K562 (cell line): ENCODE results near the gene CLEC17A. TPM values are rescaled to one million over a fixed set of nuclear protein-coding genes. Genes with fewer than 3 reads are reported as not detected.

Experiments used
- ASH1L ChIP-seq: fragments of 450-650 bp; IDR thresholded peaks from 2 replicates; pipeline ENCODE4 v1.6.1; 2018; ENCODE audit warnings: borderline replicate concordance, mild to moderate bottlenecking, low read depth; ENCODE audit not compliant: partially characterized antibody
- BMI1 ChIP-seq: fragments of 150-350 bp; IDR thresholded peaks from 2 replicates; pipeline ENCODE4 v1.6.1; 2014; ENCODE audit warnings: low read length
- CHD2 ChIP-seq: IDR thresholded peaks from 2 replicates; pipeline ENCODE4 v1.6.1; 2011; ENCODE audit warnings: low read depth, low read length
- COPS2 ChIP-seq: fragments of 450-650 bp; conservative IDR thresholded peaks from 2 replicates; pipeline ENCODE4 v1.6.1; 2016; ENCODE audit warnings: mild to moderate bottlenecking, moderate library complexity
- MBD2 ChIP-seq: sonication (generic); IDR thresholded peaks from 2 replicates; pipeline ENCODE4 v1.6.1; 2016; ENCODE audit warnings: low read depth, borderline replicate concordance
- NFE2 ChIP-seq: IDR thresholded peaks from 2 replicates; pipeline ENCODE4 v1.6.1; 2014; ENCODE audit warnings: antibody characterized with exemption, low read depth
- NFYB ChIP-seq: IDR thresholded peaks from 2 replicates; pipeline ENCODE4 v1.6.1; 2011; ENCODE audit warnings: mild to moderate bottlenecking, moderate library complexity; ENCODE audit not compliant: insufficient read length; ENCODE audit errors: extremely low read depth
- RNF2 ChIP-seq: sonication (generic); IDR thresholded peaks from 2 replicates; pipeline ENCODE4 v1.6.1; 2016
- SNRNP70 ChIP-seq: fragments of 200-400 bp; formaldehyde crosslinking; optimal IDR thresholded peaks from 2 replicates; pipeline ENCODE3; 2017; ENCODE audit warnings: low read depth, low read length
- SRF ChIP-seq, 2 experiments: fragments of 250-450, 450-650 bp in 1 of 2; sonication (Bioruptor Pico) in 1 of 2; sonication (generic) in 1 of 2; formaldehyde crosslinking; IDR thresholded peaks; 2 replicates each; pipeline versions ENCODE4 v1.5.0 to v1.5.1; 2020 to 2022; ENCODE audit warnings: mild to moderate bottlenecking in 1 of 2, missing genetic modification reagents in 1 of 2
- TAF9B ChIP-seq: fragments of 450-650 bp; IDR thresholded peaks from 2 replicates; pipeline ENCODE4 v1.6.1; 2018; ENCODE audit warnings: mild to moderate bottlenecking; ENCODE audit not compliant: partially characterized antibody
- WHSC1 ChIP-seq: IDR thresholded peaks from one replicate; pipeline ENCODE4 v1.6.1; 2012; ENCODE audit warnings: low read length, control low read depth, inconsistent platforms
- ZNF24 ChIP-seq: fragments of 450-650 bp; IDR thresholded peaks from 2 replicates; pipeline ENCODE4 v1.6.1; 2016
- ZNF445 ChIP-seq: fragments of 250-450 bp; sonication (Bioruptor Pico); IDR thresholded peaks from 2 replicates; pipeline ENCODE4 v1.4.0; 2020; ENCODE audit warnings: low read depth, mild to moderate bottlenecking, moderate library complexity
- ZNF717 ChIP-seq: fragments of 250-450 bp; sonication (Bioruptor Pico); IDR thresholded peaks from 2 replicates; pipeline ENCODE4 v1.5.0; 2021
- polyA plus RNA-seq, 8 experiments: library from polyadenylated mRNA; depleted of rRNA in 4 of 8; stranded (reverse) in 5 of 8; unstranded in 3 of 8; fragments of >200 nt; fragmentation: Nextera tagmentation in 2 of 8; fragmentation: Illumina TruSeq in 1 of 8; extraction: Ambion mirVana in 2 of 8; extraction: Trizol in 1 of 8; gene quantifications; 2 replicates each; pipeline versions ENCODE4 v1.2.1 to v1.2.3, GENCODE V29; 2011 to 2014; ENCODE audit warnings: inconsistent platforms in 1 of 8, missing spikeins in 1 of 8
- total RNA-seq, 7 experiments: library from RNA; depleted of rRNA in 6 of 7; stranded (reverse); fragments of >200 nt in 6 of 7; fragmentation: Illumina TruSeq in 2 of 7; extraction: Trizol in 2 of 7; gene quantifications; 2 replicates each; pipeline versions ENCODE4 v1.2.1 to v1.2.3, GENCODE V29; 2011 to 2021; ENCODE audit warnings: low replicate concordance in 1 of 7
- TF ChIP-seq, protein P1 (sequence below): fragments of 250-450 bp; sonication (Bioruptor Pico); IDR thresholded peaks from 2 replicates; pipeline ENCODE4 v1.4.0; 2020; ENCODE audit warnings: mild to moderate bottlenecking
- TF ChIP-seq, protein P2 (sequence below): IDR thresholded peaks from 3 replicates; pipeline ENCODE4 v1.6.1; 2011; ENCODE audit warnings: borderline replicate concordance, mild to moderate bottlenecking; ENCODE audit not compliant: insufficient read length, insufficient read depth
- TF ChIP-seq, protein P3 (sequence below): fragments of 200-400 bp; formaldehyde crosslinking; IDR thresholded peaks from 2 replicates; pipeline ENCODE4 v1.6.1; 2017; ENCODE audit warnings: mild to moderate bottlenecking, low read depth, low read length, moderate library complexity
- TF ChIP-seq, protein P4 (sequence below): fragments of 250-450 bp; sonication (Bioruptor Pico); IDR thresholded peaks from 2 replicates; pipeline ENCODE4 v1.8.0; 2022; ENCODE audit warnings: inconsistent platforms

Gene CLEC17A
- total and polyA plus RNA-seq, 9 of the 15 experiments (the other 6 are each of a cell fraction or from before 2014, with no cell fraction given), result 0.03 TPM; not detected in 8

- TF ChIP-seq WHSC1, result no peak
- TF ChIP-seq ZNF445 (CRISPR knock-in tag), result no peak
- peak; percentile 19; the same call in 1 of the 2 replicates for TF ChIP-seq NFE2
- no peak for TF ChIP-seq ASH1L
- TF ChIP-seq ZNF717 (CRISPR knock-in tag), result no peak
- TF ChIP-seq SNRNP70, result no peak
- TF ChIP-seq NFYB, result no peak
- TF ChIP-seq CHD2, result peak; percentile 30; the same call in 1 of the 2 replicates
- TF ChIP-seq, protein P1, sequence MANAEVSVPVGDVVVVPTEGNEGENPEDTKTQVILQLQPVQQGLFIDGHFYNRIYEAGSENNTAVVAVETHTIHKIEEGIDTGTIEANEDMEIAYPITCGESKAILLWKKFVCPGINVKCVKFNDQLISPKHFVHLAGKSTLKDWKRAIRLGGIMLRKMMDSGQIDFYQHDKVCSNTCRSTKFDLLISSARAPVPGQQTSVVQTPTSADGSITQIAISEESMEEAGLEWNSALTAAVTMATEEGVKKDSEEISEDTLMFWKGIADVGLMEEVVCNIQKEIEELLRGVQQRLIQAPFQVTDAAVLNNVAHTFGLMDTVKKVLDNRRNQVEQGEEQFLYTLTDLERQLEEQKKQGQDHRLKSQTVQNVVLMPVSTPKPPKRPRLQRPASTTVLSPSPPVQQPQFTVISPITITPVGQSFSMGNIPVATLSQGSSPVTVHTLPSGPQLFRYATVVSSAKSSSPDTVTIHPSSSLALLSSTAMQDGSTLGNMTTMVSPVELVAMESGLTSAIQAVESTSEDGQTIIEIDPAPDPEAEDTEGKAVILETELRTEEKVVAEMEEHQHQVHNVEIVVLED (CRISPR knock-in tag), result no peak
- TF ChIP-seq, protein P2, sequence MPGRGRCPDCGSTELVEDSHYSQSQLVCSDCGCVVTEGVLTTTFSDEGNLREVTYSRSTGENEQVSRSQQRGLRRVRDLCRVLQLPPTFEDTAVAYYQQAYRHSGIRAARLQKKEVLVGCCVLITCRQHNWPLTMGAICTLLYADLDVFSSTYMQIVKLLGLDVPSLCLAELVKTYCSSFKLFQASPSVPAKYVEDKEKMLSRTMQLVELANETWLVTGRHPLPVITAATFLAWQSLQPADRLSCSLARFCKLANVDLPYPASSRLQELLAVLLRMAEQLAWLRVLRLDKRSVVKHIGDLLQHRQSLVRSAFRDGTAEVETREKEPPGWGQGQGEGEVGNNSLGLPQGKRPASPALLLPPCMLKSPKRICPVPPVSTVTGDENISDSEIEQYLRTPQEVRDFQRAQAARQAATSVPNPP, result no peak
- no peak for TF ChIP-seq BMI1
- TF ChIP-seq RNF2, result no peak
- peak; percentile 88 for TF ChIP-seq MBD2
- peak; percentile 43; the same call in 1 of the 2 replicates for TF ChIP-seq ZNF24
- TF ChIP-seq TAF9B, result no peak
- peak in 1 of 2 experiments; percentile 35; a peak in 1 of 4 replicates for TF ChIP-seq SRF (CRISPR knock-in tag; IDR thresholded peaks at IDR 0.05)
- no peak for TF ChIP-seq COPS2
- TF ChIP-seq, protein P3, sequence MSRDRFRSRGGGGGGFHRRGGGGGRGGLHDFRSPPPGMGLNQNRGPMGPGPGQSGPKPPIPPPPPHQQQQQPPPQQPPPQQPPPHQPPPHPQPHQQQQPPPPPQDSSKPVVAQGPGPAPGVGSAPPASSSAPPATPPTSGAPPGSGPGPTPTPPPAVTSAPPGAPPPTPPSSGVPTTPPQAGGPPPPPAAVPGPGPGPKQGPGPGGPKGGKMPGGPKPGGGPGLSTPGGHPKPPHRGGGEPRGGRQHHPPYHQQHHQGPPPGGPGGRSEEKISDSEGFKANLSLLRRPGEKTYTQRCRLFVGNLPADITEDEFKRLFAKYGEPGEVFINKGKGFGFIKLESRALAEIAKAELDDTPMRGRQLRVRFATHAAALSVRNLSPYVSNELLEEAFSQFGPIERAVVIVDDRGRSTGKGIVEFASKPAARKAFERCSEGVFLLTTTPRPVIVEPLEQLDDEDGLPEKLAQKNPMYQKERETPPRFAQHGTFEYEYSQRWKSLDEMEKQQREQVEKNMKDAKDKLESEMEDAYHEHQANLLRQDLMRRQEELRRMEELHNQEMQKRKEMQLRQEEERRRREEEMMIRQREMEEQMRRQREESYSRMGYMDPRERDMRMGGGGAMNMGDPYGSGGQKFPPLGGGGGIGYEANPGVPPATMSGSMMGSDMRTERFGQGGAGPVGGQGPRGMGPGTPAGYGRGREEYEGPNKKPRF, result no peak
- TF ChIP-seq, protein P4, sequence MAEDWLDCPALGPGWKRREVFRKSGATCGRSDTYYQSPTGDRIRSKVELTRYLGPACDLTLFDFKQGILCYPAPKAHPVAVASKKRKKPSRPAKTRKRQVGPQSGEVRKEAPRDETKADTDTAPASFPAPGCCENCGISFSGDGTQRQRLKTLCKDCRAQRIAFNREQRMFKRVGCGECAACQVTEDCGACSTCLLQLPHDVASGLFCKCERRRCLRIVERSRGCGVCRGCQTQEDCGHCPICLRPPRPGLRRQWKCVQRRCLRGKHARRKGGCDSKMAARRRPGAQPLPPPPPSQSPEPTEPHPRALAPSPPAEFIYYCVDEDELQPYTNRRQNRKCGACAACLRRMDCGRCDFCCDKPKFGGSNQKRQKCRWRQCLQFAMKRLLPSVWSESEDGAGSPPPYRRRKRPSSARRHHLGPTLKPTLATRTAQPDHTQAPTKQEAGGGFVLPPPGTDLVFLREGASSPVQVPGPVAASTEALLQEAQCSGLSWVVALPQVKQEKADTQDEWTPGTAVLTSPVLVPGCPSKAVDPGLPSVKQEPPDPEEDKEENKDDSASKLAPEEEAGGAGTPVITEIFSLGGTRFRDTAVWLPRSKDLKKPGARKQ (CRISPR knock-in tag), result no peak
Observed at GRCh38 chr19:14571695-14572490, 11.0 kb upstream of the CLEC17A start, which contains the start of gene NDUFB7 (continued).
